ENCODE results near the gene PTBP1.

PTBP1 gene

DNA sequence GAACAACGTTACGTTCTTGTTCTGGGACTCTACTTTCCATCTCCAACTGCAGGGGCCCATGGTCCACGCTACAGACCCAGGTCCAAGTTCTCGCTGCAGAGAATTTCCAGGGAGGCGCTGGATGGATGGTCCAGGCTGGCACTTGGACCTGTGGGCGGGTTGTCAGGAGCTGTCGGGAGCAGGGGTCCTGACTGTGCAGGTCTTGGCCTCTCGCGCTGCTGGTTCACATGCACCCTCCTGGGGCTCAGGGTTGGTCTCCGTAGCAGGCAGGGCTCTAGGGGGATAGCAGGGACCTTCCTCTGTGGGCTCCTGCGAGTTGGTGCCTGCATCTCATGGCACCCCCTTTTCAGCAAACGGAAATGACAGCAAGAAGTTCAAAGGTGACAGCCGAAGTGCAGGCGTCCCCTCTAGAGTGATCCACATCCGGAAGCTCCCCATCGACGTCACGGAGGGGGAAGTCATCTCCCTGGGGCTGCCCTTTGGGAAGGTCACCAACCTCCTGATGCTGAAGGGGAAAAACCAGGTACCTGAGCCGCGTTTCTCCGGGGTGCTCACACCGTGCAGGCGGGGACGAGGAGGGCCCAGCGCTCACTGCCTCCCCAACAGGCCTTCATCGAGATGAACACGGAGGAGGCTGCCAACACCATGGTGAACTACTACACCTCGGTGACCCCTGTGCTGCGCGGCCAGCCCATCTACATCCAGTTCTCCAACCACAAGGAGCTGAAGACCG is 6.6 kb downstream of the PTBP1 start:
- no peaks in the 10 kb centered on the region for H3F3A ChIP-seq (ENCODE audit: insufficient read depth)
- no peaks in the 10 kb centered on the region for H3K9me3 ChIP-seq (ENCODE audit: insufficient read depth, low read length)
- H3K36me3 ChIP-seq (ENCODE audit: low read length) = peaks cover 18% of the 10 kb centered on the region; the same call in 1 of the 2 replicates
- H4K20me1 ChIP-seq (ENCODE audit: low read depth, low read length) = peaks cover 44% of the 10 kb centered on the region
- H3K4me3 ChIP-seq (ENCODE audit: insufficient read depth, low read length, poor library complexity, severe bottlenecking) = no peak overlapping the region
- H3K27ac ChIP-seq (ENCODE audit: low read depth, low read length) = no peak overlapping the region
- no peak overlapping the region for H2AFZ ChIP-seq (ENCODE audit: low read depth, low read length, severe bottlenecking)
- peaks cover 80% of the 10 kb centered on the region for H3K79me2 ChIP-seq (ENCODE audit: insufficient read depth, low read length)
- H3K9ac ChIP-seq (ENCODE audit: low read length) = no peak overlapping the region
- H3K9me2 ChIP-seq (replicated peaks; ENCODE audit: insufficient read depth, low read length) = no peaks in the 10 kb centered on the region
- TF ChIP-seq EZH2phosphoT487 (conservative IDR thresholded peaks at IDR 0.05; ENCODE audit: low read length) (no peak), CTCF (IDR thresholded peaks at IDR 0.05; ENCODE audit: insufficient read depth, low read length, poor library complexity, severe bottlenecking) (no peak)
- no peaks in the 10 kb centered on the region for H3K27me3 ChIP-seq (ENCODE audit: low read length)
- H3K4me2 ChIP-seq (ENCODE audit: low read depth, low read length, poor library complexity, severe bottlenecking) = no peak overlapping the region

- H3K4me2 ChIP-seq (ENCODE audit: low read depth, low read length, poor library complexity, severe bottlenecking) = no peak overlapping the region
- no peak overlapping the region for H3K4me3 ChIP-seq (ENCODE audit: insufficient read depth, low read length, poor library complexity, severe bottlenecking)
- TF ChIP-seq EZH2phosphoT487 (conservative IDR thresholded peaks at IDR 0.05; ENCODE audit: low read length) = no peak
- TF ChIP-seq CTCF (IDR thresholded peaks at IDR 0.05; ENCODE audit: insufficient read depth, low read length, poor library complexity, severe bottlenecking) = no peak
- H3K27me3 ChIP-seq (ENCODE audit: low read length) = no peaks in the 10 kb centered on the region
- peaks cover 4% of the 10 kb centered on the region; the same call in 1 of the 2 replicates for H3F3A ChIP-seq (ENCODE audit: insufficient read depth)
- no peaks in the 10 kb centered on the region for H3K9me3 ChIP-seq (ENCODE audit: insufficient read depth, low read length)
- H3K9ac ChIP-seq (ENCODE audit: low read length) = no peak overlapping the region
- H2AFZ ChIP-seq (ENCODE audit: low read depth, low read length, severe bottlenecking) = no peak overlapping the region
- peaks cover 37% of the 10 kb centered on the region for H4K20me1 ChIP-seq (ENCODE audit: low read depth, low read length)
- no peak overlapping the region for H3K27ac ChIP-seq (ENCODE audit: low read depth, low read length)
- no peaks in the 10 kb centered on the region for H3K9me2 ChIP-seq (replicated peaks; ENCODE audit: insufficient read depth, low read length)
- peaks cover 73% of the 10 kb centered on the region for H3K79me2 ChIP-seq (ENCODE audit: insufficient read depth, low read length)
- H3K36me3 ChIP-seq (ENCODE audit: low read length) = peaks cover 16% of the 10 kb centered on the region; the same call in 1 of the 2 replicates
These were observed 7.3 kb downstream of the PTBP1 start for GRCh38 chr19:804419-805165.

DNA sequence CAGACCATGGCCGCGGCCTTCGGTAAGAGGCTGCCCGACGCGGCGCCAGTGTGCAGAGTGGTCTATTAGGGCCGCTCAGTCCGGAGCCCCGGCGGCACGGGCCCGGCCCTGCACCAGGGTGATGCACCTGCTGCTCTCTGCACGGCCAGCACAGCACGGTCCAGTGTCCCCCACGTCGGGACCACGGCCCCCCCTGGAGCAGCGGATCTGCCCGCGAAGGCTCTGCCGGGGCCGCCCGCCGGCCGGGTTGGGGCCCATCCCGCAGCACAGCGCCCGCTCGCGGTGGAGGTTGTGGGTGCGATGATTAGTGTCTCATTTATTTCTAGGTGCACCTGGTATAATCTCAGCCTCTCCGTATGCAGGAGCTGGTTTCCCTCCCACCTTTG is 7.9 kb downstream of the PTBP1 start:
- Histone ChIP-seq H3K9me3 (ENCODE audit: insufficient read depth, low read length) (no peaks in the 10 kb centered on the region), H3K9me2 (replicated peaks; ENCODE audit: insufficient read depth, low read length) (no peaks in the 10 kb centered on the region), H3K79me2 (ENCODE audit: insufficient read depth, low read length) (peaks cover 67% of the 10 kb centered on the region), H3K4me2 (ENCODE audit: low read depth, low read length, poor library complexity, severe bottlenecking) (no peak overlapping the region), H3K9ac (ENCODE audit: low read length) (no peak overlapping the region), H3F3A (ENCODE audit: insufficient read depth) (peaks cover 9% of the 10 kb centered on the region; the same call in 1 of the 2 replicates), H3K27me3 (ENCODE audit: low read length) (no peaks in the 10 kb centered on the region), H3K4me3 (ENCODE audit: insufficient read depth, low read length, poor library complexity, severe bottlenecking) (no peak overlapping the region), H4K20me1 (ENCODE audit: low read depth, low read length) (peaks cover 34% of the 10 kb centered on the region), H2AFZ (ENCODE audit: low read depth, low read length, severe bottlenecking) (no peak overlapping the region), H3K36me3 (ENCODE audit: low read length) (peaks cover 15% of the 10 kb centered on the region; the same call in 1 of the 2 replicates), H3K27ac (ENCODE audit: low read depth, low read length) (no peak overlapping the region)
- no peak for TF ChIP-seq EZH2phosphoT487 (conservative IDR thresholded peaks at IDR 0.05; ENCODE audit: low read length)
- TF ChIP-seq CTCF (IDR thresholded peaks at IDR 0.05; ENCODE audit: insufficient read depth, low read length, poor library complexity, severe bottlenecking) = no peak

All from SU-DHL-6 (cell line).